AG04449 (cell line): ENCODE results near the gene PCDHAC2.

Source experiments
- CTCF ChIA-PET: fragments of 350-600 bp; formaldehyde crosslinking; extraction: SDS; loops from one replicate; lab custom pipeline; 2021; ENCODE audit warnings: antibody characterized with exemption; lab: Yijun Ruan, JAX
- POLR2A ChIA-PET: fragments of 400-600, 350-600 bp; formaldehyde crosslinking; extraction: SDS; loops from one replicate; lab custom pipeline; 2020; ENCODE audit warnings: antibody characterized with exemption, inconsistent platforms; lab: Yijun Ruan, JAX
- DNase-seq: peaks from one replicate; pipeline ENCODE4 v3.0.0-alpha.2; 2010; ENCODE audit warnings: low read depth, low spot score
- H3K4me3 ChIP-seq: 2 replicates; pipeline ENCODE4 v1.5.1; 2011; ENCODE audit warnings: low read depth, mild to moderate bottlenecking, control low read depth, low read length
- CTCF ChIP-seq: IDR thresholded peaks from one replicate; pipeline ENCODE4 v1.5.1; 2011; ENCODE audit warnings: mild to moderate bottlenecking, moderate library complexity, low read length, control low read depth, inconsistent platforms; ENCODE audit not compliant: insufficient read depth; ENCODE audit errors: missing control alignments

The PCDHAC2 gene

GRCh38 chr5:141003031-141003430 lies 36.8 kb downstream of the PCDHAC2 start:
- no peak overlapping the region for H3K4me3 ChIP-seq
- DNase-seq = no peak
- POLR2A ChIA-PET = no interaction called here
- CTCF ChIA-PET = no interaction called here
- TF ChIP-seq CTCF = no peak

- TF ChIP-seq CTCF = no peak
- DNase-seq = no peak
- H3K4me3 ChIP-seq = no peak overlapping the region
- CTCF ChIA-PET = no interaction called here
- POLR2A ChIA-PET = no interaction called here
These were observed 37.7 kb downstream of the PCDHAC2 start for GRCh38 chr5:141003791-141004611.

GRCh38 chr5:141007791-141008190 lies 41.5 kb downstream of the PCDHAC2 start:
- ChIA-PET CTCF (no interaction called here), POLR2A (no interaction called here)
- no peak for DNase-seq
- no peak overlapping the region for H3K4me3 ChIP-seq
- TF ChIP-seq CTCF = no peak

GRCh38 chr5:141010047-141010793 lies 43.9 kb downstream of the PCDHAC2 start:
- ChIA-PET POLR2A (no interaction called here), CTCF (no interaction called here)
- no peak overlapping the region for H3K4me3 ChIP-seq
- TF ChIP-seq CTCF = no peak
- no peak for DNase-seq

- CTCF ChIA-PET = no interaction called here
- H3K4me3 ChIP-seq = no peak overlapping the region
- TF ChIP-seq CTCF = no peak
- POLR2A ChIA-PET = no interaction called here
- DNase-seq = no peak
These were observed 51.7 kb downstream of the PCDHAC2 start for GRCh38 chr5:141017943-141018342.
